LoVo (cell line): Measurements from ENCODE around the gene TLK2.

Source experiments
- DNase-seq: peaks from one replicate; pipeline ENCODE4 v3.0.0-alpha.2; 2016; ENCODE audit warnings: low spot score

Gene TLK2

GRCh38 chr17:62655656-62656055, 177.0 kb downstream of the TLK2 start:
- no peak for DNase-seq

- DNase-seq, result no peak
Measured at GRCh38 chr17:62656446-62656845, 177.8 kb downstream of the TLK2 start.

- no peak for DNase-seq
Measured at GRCh38 chr17:62657145-62657665, 178.6 kb downstream of the TLK2 start.

GRCh38 chr17:62657690-62658089, 179.1 kb downstream of the TLK2 start:
- no peak for DNase-seq

- DNase-seq, result no peak
Measured at GRCh38 chr17:62658136-62658920, 179.7 kb downstream of the TLK2 start.

- DNase-seq, result no peak
Measured at GRCh38 chr17:62660629-62661118, 182.0 kb downstream of the TLK2 start.

- no peak for DNase-seq
Measured at GRCh38 chr17:62661337-62661736, 182.7 kb downstream of the TLK2 start.

GRCh38 chr17:62662855-62663254, 184.2 kb downstream of the TLK2 start:
- DNase-seq, result no peak
